HCEC 1CT (cell line): ENCODE results near the gene LAMA1.
"Not testable (repeated sequence)": the region's sequence is repeated elsewhere in the genome, so short reads cannot be mapped to it uniquely, and the experiment has no call there.

ENCODE experiments used
- DNase-seq: peaks from one replicate; pipeline ENCODE4 v3.0.0-alpha.2; 2017

LAMA1 gene

GRCh38 chr18:6947338-6948030 lies 170.1 kb downstream of the LAMA1 start:
- DNase-seq: no peak

- DNase-seq: no peak
These were observed 174.5 kb downstream of the LAMA1 start for GRCh38 chr18:6943143-6943542.

GRCh38 chr18:6942742-6943141 lies 174.9 kb downstream of the LAMA1 start:
- DNase-seq: no peak

- DNase-seq: no peak
These were observed 175.6 kb downstream of the LAMA1 start for GRCh38 chr18:6941996-6942395.

GRCh38 chr18:6940451-6940850 lies 177.1 kb downstream of the LAMA1 start:
- DNase-seq: no peak

DNA sequence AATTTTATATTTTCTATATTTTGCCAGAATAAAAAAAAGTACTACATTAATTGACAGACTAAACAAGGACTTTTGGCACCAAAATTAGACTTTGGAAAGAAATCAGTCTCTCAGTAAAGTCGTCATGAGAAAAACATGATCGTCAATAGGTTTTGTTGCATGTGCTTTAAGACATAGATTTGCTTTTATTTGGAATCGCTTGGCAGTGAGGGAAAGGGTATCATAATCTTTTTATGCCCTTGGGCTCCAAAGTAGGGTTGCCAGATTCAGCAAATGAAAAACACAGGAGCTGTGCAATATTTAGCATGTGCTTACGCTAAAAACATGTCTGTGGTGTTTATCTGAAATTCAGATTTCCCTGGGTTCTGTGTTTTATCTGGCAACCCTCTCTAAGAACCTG lies 177.6 kb downstream of the LAMA1 start:
- DNase-seq: no peak

- DNase-seq: not testable (repeated sequence)
These were observed 179.2 kb downstream of the LAMA1 start for GRCh38 chr18:6938403-6938802.

GRCh38 chr18:6938003-6938402 lies 179.6 kb downstream of the LAMA1 start:
- DNase-seq: no peak

- no peak for DNase-seq
These were observed 182.7 kb downstream of the LAMA1 start for GRCh38 chr18:6934859-6935258.

- no peak for DNase-seq
These were observed 188.1 kb downstream of the LAMA1 start for GRCh38 chr18:6929370-6930102.

DNA sequence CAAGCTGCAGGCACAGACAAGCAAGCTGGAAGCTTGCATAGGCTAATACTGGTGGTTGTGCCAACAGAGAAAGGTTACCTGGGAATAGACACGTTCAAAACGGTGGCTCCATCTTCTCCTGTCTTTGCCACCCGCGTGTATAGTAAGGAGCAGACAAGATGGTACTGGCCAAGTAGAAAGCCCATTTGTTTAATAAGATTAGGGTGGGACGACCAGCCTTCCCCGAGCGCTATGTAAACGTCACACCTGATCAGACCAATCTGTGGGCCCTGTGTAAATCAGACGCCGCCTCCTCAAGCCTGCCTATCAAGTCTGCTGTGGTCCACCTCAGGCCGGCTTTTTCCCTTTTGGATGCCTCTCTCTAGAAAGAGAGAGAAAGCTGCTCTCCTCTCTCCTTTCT lies 189.2 kb downstream of the LAMA1 start:
- DNase-seq: no peak

GRCh38 chr18:6927153-6927552 lies 190.4 kb downstream of the LAMA1 start:
- no peak for DNase-seq

DNA sequence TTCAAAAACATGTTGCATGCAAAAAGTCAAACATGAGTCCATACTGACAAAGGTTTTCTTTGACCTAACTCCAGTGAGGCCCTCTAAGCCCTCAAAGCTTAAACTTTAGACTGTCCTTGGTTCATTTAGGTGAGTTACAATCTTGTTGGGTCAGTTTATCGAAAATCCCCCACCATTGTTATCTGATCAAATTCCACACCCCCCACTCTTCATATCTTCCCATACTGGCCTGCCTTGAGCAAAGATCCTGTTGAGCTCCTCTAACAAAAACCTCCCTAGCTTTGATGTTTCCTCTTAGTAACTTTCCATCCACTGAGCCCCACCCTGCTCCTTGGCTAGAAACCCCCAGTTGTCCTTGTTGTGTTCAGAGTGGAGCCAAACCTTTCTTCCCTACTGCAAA lies 194.4 kb downstream of the LAMA1 start:
- no peak for DNase-seq

DNA sequence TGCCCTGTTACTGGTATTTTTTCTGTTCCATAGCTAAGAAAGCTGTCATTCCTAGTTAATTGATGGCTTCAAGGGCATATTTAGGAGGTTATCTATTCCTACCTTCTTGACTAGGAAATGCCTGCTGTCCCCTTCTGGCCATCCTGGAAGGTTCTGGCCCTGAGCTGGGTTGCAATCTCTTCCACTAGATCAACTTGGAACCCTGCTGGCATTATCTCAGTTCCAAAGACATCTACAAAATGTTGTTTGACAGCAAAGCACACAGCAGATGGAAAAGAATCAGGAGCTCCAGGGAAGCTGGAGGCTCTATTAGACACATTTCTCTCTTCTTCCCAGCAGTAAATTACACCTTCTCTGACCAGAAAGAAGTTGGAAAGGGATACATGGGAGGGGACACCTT lies 196.0 kb downstream of the LAMA1 start:
- DNase-seq: no peak

DNA sequence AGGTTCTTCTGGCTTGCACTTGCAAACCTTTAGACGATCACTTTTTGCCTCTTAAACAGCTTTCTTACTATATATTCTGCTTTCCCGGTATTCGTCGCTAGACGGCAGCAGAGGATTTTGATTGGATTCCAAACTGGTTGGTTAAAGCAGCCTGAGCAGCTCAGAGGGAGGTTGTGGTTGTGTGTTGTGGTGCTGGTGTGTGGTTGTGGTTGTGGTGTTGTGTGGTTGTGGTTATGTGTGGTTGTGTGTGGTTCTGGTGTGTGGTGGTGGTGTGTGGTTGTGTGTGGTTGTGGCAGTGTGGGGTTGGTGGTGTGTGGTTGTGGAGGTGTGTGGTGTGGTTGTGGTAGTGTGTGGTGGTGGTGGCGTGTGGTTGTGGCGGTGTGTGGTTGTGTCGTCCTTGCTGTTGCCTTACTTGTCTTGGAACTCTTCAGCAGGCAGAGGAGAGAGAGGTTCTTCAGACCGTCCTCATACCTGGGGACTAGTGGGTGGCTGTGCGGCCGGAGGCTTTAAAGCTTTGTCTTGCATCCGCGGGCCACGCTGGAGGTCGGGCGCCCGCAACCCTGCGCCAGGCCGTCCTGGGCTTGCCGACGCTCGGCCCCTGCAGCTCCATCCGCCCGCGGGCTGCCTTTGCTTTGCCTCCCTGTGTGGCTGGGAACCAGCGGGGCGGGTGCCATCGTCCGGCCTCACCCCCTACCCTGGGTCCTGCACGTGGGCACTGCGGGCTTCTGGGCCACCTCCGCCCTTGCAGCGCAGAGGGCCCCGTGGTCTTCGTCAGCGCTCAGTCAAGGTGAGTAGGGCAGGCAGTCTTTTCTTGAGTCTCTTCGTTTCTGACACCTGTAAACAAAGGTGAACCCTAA lies 197.3 kb downstream of the LAMA1 start:
- DNase-seq: peak; percentile 51

- no peak for DNase-seq
These were observed 200.5 kb downstream of the LAMA1 start for GRCh38 chr18:6917072-6917471.

GRCh38 chr18:6901286-6901926 lies 216.2 kb downstream of the LAMA1 start:
- no peak for DNase-seq

GRCh38 chr18:6891788-6892187 lies 225.8 kb downstream of the LAMA1 start:
- DNase-seq: peak; percentile 25
